ENCODE results near the gene RELA.

GRCh38 chr11:65637794-65638419, 24.8 kb downstream of the RELA start, which contains the start of gene SIPA1:
- TF ChIP-seq CTCF (conservative IDR thresholded peaks at IDR 0.05; ENCODE audit: low read depth, low read length) (peak; percentile 65), CEBPB (IDR thresholded peaks at IDR 0.05; ENCODE audit: low read depth, low read length) (no peak), RCOR1 (IDR thresholded peaks at IDR 0.05; ENCODE audit: insufficient replicate concordance, low read length) (peak; percentile 73), MAZ (IDR thresholded peaks at IDR 0.05; ENCODE audit: borderline replicate concordance, low read depth, low read length) (peak; percentile 42; the same call in 1 of the 2 replicates), RAD21 (IDR thresholded peaks at IDR 0.05; ENCODE audit: low read length) (peak; percentile 64), BHLHE40 (IDR thresholded peaks at IDR 0.05; ENCODE audit: low read depth, low read length) (no peak), SMC3 (IDR thresholded peaks at IDR 0.05; ENCODE audit: low read depth, low read length) (peak; percentile 54; the same call in 1 of the 2 replicates), POLR2A (IDR thresholded peaks at IDR 0.05; ENCODE audit: low read depth, low read length) (no peak; the same call in 1 of the 2 replicates)
